Loucy (cell line): ENCODE data around the gene ZFHX3.

Experiments
- EZH2phosphoT487 ChIP-seq: fragments of 200-600 bp; IDR thresholded peaks from 2 replicates; pipeline ENCODE4 v1.6.1; 2018; ENCODE audit warnings: antibody characterized with exemption, mild to moderate bottlenecking, moderate library complexity, borderline replicate concordance
- TF ChIP-seq, protein P1 (sequence below): fragments of 200-600 bp; sonication (generic); conservative IDR thresholded peaks from 2 replicates; pipeline ENCODE4 v1.5.1; 2014; ENCODE audit warnings: mild to moderate bottlenecking, antibody characterized with exemption, low read length

GRCh38 chr16:72963533-72964315 is 84.2 kb downstream of the ZFHX3 start:
- TF ChIP-seq, protein P1, sequence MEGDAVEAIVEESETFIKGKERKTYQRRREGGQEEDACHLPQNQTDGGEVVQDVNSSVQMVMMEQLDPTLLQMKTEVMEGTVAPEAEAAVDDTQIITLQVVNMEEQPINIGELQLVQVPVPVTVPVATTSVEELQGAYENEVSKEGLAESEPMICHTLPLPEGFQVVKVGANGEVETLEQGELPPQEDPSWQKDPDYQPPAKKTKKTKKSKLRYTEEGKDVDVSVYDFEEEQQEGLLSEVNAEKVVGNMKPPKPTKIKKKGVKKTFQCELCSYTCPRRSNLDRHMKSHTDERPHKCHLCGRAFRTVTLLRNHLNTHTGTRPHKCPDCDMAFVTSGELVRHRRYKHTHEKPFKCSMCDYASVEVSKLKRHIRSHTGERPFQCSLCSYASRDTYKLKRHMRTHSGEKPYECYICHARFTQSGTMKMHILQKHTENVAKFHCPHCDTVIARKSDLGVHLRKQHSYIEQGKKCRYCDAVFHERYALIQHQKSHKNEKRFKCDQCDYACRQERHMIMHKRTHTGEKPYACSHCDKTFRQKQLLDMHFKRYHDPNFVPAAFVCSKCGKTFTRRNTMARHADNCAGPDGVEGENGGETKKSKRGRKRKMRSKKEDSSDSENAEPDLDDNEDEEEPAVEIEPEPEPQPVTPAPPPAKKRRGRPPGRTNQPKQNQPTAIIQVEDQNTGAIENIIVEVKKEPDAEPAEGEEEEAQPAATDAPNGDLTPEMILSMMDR = no peak
- TF ChIP-seq EZH2phosphoT487 = no peak
